Duodenal mucosa (tissue), 2 donors: ENCODE results near the gene HSF4.

Experiments used
- H3K27ac ChIP-seq: one replicate; pipeline ENCODE4 v1.7.0; 2013; ENCODE audit warnings: low read depth, low read length
- H3K27me3 ChIP-seq, 2 donors: one replicate each; pipeline ENCODE4 v1.7.0; 2013; ENCODE audit warnings: low read length in 2 of 2, control low read depth in 1 of 2; ENCODE audit not compliant: insufficient read depth in 2 of 2, control insufficient read depth in 1 of 2
- H3K36me3 ChIP-seq, 2 donors: one replicate each; pipeline ENCODE4 v1.7.0; 2013; ENCODE audit warnings: low read length in 2 of 2, control low read depth in 1 of 2; ENCODE audit not compliant: insufficient read depth in 2 of 2, control insufficient read depth in 1 of 2
- H3K4me1 ChIP-seq, 2 donors: one replicate each; pipeline ENCODE4 v1.7.0; 2013; ENCODE audit warnings: low read length in 2 of 2, control low read depth in 1 of 2; ENCODE audit not compliant: insufficient read depth in 2 of 2, control insufficient read depth in 1 of 2
- H3K4me3 ChIP-seq, 2 donors: one replicate each; pipeline ENCODE4 v1.7.0; 2013; ENCODE audit warnings: low read length in 2 of 2, low read depth in 1 of 2
- H3K9ac ChIP-seq, 2 donors: one replicate each; pipeline ENCODE4 v1.7.0; 2013; ENCODE audit warnings: low read length in 2 of 2, low read depth in 1 of 2
- H3K9me3 ChIP-seq, 2 donors: one replicate each; pipeline ENCODE4 v1.7.0; 2013; ENCODE audit warnings: low read length in 2 of 2, control low read depth in 1 of 2; ENCODE audit not compliant: control insufficient read depth in 1 of 2

Gene HSF4

DNA sequence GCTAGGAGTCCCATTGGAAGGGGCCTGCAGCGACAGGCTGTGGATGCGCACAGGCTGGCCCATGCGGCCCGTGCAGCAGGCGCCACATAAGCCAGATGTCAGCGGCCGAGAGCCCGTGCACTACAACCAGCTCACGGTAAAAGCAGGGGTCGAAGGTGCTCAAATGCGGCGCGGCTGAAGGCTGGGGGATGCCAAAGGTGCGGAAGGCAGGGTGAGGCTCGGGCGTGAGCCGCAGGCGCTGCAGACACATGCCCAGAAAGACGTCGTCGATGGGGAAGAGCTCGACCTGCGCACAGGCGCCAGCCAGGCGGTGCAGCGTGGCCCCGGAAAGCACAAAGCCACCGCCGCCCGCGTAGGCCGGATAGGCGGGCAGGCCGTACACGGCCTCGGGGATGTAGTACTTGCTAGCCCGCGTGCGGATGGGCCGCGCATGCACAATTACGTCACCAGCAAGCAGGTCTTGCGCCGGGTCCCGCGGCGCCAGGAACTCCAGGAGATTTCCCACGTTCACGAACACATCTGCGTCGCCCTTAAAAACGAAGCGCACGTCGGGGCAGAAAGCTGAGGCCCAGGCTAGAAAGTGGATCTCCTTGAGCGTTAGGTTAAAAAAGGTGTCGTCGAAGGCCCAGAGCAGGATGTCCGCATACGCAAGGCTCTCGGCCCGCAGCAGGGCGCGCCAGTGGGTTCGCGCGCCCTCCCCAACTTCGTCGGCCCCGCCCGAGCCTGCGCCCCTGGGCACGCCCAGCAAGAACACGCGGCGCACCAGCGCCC is 15.1 kb upstream of the HSF4 start:
- Histone ChIP-seq H3K4me3 (no peak overlapping the region), H3K27ac (no peak overlapping the region), H3K9me3 (no peaks in the 10 kb centered on the region), H3K27me3 (no peaks in the 10 kb centered on the region), H3K9ac (no peak overlapping the region), H3K36me3 (peaks cover 11 to 43% of the 10 kb centered on the region in 2 donors), H3K4me1 (peaks cover 0 to 10% of the 10 kb centered on the region in 2 donors)

DNA sequence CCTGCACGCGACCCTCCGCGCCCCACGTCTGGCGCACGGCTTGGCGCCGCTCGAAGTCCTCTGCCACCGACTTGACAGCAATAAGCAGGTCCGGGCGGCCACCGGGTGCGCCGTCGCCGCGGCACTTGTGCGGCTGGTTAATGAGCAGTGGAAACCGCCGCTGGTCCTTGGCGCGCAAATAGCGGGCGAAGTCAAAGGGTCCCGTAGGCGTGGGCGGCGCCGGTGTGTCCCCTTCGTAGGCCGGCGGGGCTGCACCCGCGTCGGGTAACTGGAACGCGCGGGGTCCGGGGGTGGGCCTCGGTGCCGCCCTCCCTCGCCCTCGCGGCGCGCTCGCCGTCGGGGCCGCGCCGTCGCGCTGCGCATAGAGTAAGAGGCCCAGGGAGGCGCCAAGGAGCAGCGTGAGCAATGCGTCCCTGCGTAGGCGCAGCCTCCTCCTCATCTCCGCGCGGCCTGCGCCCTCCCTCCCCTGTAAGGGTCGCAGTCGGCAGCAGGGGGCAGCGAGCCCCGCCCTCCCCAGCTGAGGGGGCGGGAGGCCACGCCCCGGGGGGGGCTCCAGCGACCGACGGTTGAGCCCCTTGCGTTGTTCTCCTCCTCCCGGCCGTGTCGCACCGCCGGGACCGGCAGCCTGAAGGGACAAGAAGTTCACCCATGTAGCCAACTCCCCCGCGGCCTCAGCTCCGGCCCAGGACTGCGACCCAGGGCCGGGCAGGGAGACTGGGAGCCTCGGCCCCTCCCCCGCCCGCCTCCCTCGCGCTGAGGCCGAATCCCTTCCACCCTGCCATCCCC is 14.3 kb upstream of the HSF4 start:
- Histone ChIP-seq H3K4me3 (peak overlapping the region; percentile 59 to 73), H3K4me1 (peaks cover 0 to 13% of the 10 kb centered on the region in 2 donors), H3K9ac (peak overlapping the region; percentile 51 to 58), H3K27ac (peak overlapping the region; percentile 51), H3K27me3 (no peaks in the 10 kb centered on the region), H3K36me3 (peaks cover 6 to 35% of the 10 kb centered on the region in 2 donors), H3K9me3 (no peaks in the 10 kb centered on the region)

DNA sequence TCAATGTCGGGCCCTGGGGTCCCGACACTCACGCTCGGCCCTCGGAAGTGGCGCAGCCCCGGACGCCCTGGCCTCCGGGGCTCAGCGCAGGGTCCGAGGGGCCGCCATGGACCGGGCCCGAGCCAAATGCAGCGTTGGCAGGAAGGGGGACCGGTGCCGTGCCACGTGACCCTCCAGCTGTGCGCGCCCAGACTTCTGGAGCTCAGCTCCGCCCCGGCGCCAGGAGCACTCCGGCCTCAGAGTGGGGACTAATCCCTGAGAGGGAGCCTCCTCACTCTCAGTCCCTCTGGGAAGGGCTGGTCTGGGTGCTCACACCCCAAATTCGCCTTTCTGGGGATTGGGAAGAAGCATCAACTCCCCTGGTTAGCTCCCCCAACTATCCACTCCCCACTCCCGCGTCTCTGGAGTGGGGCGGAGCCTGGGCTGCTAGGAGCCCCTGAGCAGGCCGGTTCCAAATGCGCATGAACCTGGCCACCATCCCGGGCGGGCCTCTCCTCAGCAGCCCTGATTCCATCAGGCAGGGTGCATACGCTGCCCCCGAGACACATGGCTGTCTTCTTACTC is 13.6 kb upstream of the HSF4 start, which contains the start of gene B3GNT9:
B3GNT9 (minus strand) TSS at position 166 of the 564 bp plus-strand sequence. CDS start 513 bp downstream, outside the sequence.
- Histone ChIP-seq H3K27me3 (no peaks in the 10 kb centered on the region), H3K4me1 (peaks cover 6 to 18% of the 10 kb centered on the region in 2 donors), H3K9me3 (no peaks in the 10 kb centered on the region), H3K9ac (peak within 1 kb of the TSS; percentile 51 to 58), H3K4me3 (peak within 1 kb of the TSS; percentile 59 to 73), H3K27ac (peak within 1 kb of the TSS; percentile 51), H3K36me3 (peaks cover 4 to 30% of the 10 kb centered on the region in 2 donors)

DNA sequence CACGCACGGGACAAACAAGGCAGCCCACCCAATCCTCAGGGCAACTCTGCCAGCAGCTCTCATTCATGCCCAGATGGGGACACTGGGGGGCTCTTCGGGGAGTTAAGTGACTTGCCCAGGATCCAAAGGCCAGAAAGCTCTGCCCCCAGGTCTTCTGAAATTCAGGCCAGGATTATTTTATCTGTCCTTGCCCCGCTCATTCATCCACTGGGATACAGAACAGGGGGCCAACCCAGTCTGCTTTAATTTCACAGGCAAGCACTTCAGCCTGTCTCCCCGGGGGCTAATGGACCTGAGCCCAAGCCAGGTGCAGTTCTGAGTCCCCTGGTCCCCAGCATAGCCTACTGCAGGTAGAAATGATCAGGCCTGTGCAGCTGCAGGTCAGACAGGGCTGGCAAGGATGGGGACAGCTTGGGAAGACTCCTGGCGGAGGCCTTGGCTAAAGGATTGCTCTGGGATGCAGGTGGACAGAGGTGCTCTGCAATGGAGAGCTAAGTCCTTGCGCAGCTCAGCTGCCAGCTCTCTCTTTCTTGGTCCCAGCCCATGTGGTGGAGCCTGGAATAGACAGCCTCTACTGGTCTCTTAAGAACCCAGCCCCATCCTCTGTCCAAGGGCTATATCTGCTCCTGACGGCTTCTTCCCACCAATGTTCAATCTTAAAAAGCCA is 13.0 kb upstream of the HSF4 start:
- Histone ChIP-seq H3K4me3 (peak overlapping the region; percentile 59 to 73), H3K27ac (no peak overlapping the region), H3K27me3 (no peaks in the 10 kb centered on the region), H3K9ac (peak overlapping the region; percentile 38 to 58), H3K4me1 (peaks cover 12 to 25% of the 10 kb centered on the region in 2 donors), H3K36me3 (peaks cover 3 to 23% of the 10 kb centered on the region in 2 donors), H3K9me3 (no peaks in the 10 kb centered on the region)

DNA sequence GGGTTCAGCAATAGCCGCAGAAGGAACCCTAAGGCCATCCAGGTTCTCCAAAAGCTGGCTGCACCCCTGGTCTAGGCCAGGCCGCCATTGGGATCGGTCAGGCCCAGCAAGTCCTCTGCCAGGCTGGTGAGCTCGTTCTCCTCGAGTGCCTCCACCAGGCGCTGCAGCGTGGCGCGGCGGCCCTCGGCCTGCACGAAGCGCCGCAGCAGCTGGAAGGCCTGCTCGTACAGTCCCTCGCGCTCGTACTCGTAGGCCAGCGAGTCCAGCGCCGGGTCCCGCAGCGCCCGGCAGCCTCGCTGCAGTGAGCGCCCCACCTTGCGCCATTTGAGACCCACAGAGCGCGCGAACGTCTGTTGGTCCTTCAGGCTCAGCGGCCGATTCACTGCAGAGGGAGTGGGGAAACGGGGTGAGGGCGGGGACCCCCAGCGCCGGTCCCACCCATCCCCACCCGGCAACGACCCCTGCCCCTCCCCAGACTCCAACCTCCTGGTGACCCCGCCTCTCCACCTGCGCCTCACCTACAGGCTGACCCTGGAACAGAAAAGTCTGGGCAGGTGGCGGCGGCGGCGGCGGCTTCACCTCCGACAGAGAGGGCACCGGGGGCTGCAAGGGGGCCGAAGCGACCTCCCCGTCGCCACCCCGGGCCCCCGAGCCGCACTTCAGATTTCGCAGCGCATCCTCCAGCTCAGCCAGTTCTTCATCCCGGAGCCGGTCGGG is 9.8 kb upstream of the HSF4 start:
- Histone ChIP-seq H3K4me1 (peaks cover 30 to 46% of the 10 kb centered on the region in 2 donors), H3K27me3 (no peaks in the 10 kb centered on the region), H3K4me3 (peak overlapping the region; percentile 21 to 29), H3K27ac (no peak overlapping the region), H3K9ac (no peak overlapping the region), H3K9me3 (no peaks in the 10 kb centered on the region), H3K36me3 (no peaks in the 10 kb centered on the region)

GRCh38 chr16:67155295-67156142 is 9.0 kb upstream of the HSF4 start:
- Histone ChIP-seq H3K9me3 (no peaks in the 10 kb centered on the region), H3K9ac (no peak overlapping the region), H3K4me3 (peak overlapping the region; percentile 28 to 29), H3K36me3 (no peaks in the 10 kb centered on the region), H3K27ac (no peak overlapping the region), H3K27me3 (no peaks in the 10 kb centered on the region), H3K4me1 (peaks cover 30 to 47% of the 10 kb centered on the region in 2 donors)

GRCh38 chr16:67156143-67156844 is 8.3 kb upstream of the HSF4 start:
- no peak overlapping the region for H3K9ac ChIP-seq

GRCh38 chr16:67157106-67157748 is 7.3 kb upstream of the HSF4 start:
- Histone ChIP-seq H3K9me3 (no peaks in the 10 kb centered on the region), H3K4me3 (no peak overlapping the region), H3K9ac (no peak overlapping the region), H3K4me1 (peaks cover 38 to 46% of the 10 kb centered on the region in 2 donors), H3K27me3 (peaks cover 4 to 8% of the 10 kb centered on the region in 2 donors), H3K27ac (no peak overlapping the region), H3K36me3 (no peaks in the 10 kb centered on the region)

More at GRCh38 chr16:67156143-67156844, 8.3 kb upstream of the HSF4 start:
- no peak overlapping the region for H3K27ac ChIP-seq
- peak overlapping the region in 1 of 2 donors; percentile 28 for H3K4me3 ChIP-seq
- H3K9me3 ChIP-seq = no peaks in the 10 kb centered on the region
- no peaks in the 10 kb centered on the region for H3K27me3 ChIP-seq
- H3K4me1 ChIP-seq = peaks cover 32 to 44% of the 10 kb centered on the region in 2 donors
- H3K36me3 ChIP-seq = no peaks in the 10 kb centered on the region
